Activated naive CD4-positive, alpha-beta T cell treated with anti-CD3 and anti-CD28 coated beads, Interleukin-2, amount 10 ng/mL, durations not matched to agents 7 days and 5 days (primary cell): ENCODE results near the gene SPATA33.
"Not testable (repeated sequence)": the region's sequence is repeated elsewhere in the genome, so short reads cannot be mapped to it uniquely, and the experiment has no call there.

Source experiments
- CTCF ChIA-PET: fragments of 350-600 bp; sonication (Branson Sonifier 250); formaldehyde crosslinking; loops from one replicate; lab custom pipeline; 2021; ENCODE audit warnings: antibody characterized with exemption; lab: Charles Lee
- DNase-seq: peaks from one replicate; pipeline ENCODE4 v3.0.0-alpha.2; 2020
- H3K27ac Mint-ChIP-seq: one replicate; pipeline ENCODE4 v1.8.0; 2021; ENCODE audit warnings: mild to moderate bottlenecking, moderate library complexity, mixed read lengths
- H3K27me3 Mint-ChIP-seq: one replicate; pipeline ENCODE4 v1.8.0; 2021; ENCODE audit warnings: mild to moderate bottlenecking, mixed read lengths
- H3K36me3 Mint-ChIP-seq: one replicate; pipeline ENCODE4 v1.8.0; 2021; ENCODE audit warnings: mixed read lengths
- H3K4me1 Mint-ChIP-seq: one replicate; pipeline ENCODE4 v1.8.0; 2021; ENCODE audit warnings: mixed read lengths
- H3K4me3 Mint-ChIP-seq: one replicate; pipeline ENCODE4 v1.8.0; 2021; ENCODE audit warnings: mild to moderate bottlenecking, moderate library complexity, mixed read lengths
- H3K9me3 Mint-ChIP-seq: one replicate; pipeline ENCODE4 v1.8.0; 2021; ENCODE audit warnings: mixed read lengths

Gene SPATA33

DNA sequence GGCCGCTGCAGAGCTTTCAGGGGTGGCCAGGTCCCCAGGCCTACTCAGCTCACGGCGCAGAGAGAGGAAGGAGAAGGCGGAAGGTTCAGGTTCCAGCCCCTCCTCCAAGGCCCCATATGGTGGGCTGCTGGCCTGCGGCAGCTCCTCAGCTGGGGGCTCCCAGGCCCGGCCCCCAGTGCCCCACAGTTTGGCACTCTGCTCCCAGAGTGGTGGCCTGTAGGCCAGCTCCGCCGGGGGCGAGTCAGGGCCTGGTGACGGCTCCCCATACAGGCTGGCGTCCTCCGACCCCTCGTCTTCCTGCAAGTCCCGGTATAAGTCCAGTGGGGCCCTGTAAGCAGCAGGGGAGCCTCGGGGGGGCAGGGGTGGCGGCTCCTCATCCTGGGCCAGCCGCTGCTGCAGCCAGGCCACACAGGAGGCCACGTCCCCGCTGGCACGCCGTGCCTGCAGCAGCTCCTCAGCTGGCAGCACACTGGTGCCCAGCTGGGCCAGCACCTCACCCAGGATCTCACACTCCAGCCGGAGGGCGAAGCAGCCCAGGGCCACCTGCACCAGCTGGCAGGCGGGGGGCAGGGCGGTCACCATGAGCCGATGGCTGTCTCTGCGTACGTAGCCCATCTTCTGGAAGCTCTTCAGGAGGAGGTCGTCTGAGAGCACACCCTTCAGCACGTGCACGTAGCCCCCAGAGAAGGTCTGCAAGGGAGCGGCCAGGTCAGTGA is 40.1 kb downstream of the SPATA33 start:
- Mint-ChIP-seq H3K27ac (no peak overlapping the region), H3K36me3 (peaks cover 12% of the 10 kb centered on the region), H3K4me3 (no peak overlapping the region), H3K9me3 (no peaks in the 10 kb centered on the region), H3K4me1 (peaks cover 31% of the 10 kb centered on the region), H3K27me3 (no peaks in the 10 kb centered on the region)
- DNase-seq: no peak
- CTCF ChIA-PET: interaction anchor here (1.3 to 4.5 kb wide), 3 partner anchors 9 to 163 kb away, joined by 7 to 45 read pairs (median 18); no protein-coding TSS in a partner anchor

GRCh38 chr16:89698717-89699116 is 41.1 kb downstream of the SPATA33 start:
- H3K27ac Mint-ChIP-seq, H3K4me3 Mint-ChIP-seq, H3K9me3 Mint-ChIP-seq, H3K36me3 Mint-ChIP-seq, H3K27me3 Mint-ChIP-seq, DNase-seq: not testable (repeated sequence)
- CTCF ChIA-PET: interaction anchor here (0.6 to 6.9 kb wide), 8 partner anchors 10 to 162 kb away, joined by 3 to 57 read pairs (median 11); partner anchors contain the start of genes CHMP1A, FANCA and SPATA33
- peaks cover 34% of the 10 kb centered on the region for H3K4me1 Mint-ChIP-seq

DNA sequence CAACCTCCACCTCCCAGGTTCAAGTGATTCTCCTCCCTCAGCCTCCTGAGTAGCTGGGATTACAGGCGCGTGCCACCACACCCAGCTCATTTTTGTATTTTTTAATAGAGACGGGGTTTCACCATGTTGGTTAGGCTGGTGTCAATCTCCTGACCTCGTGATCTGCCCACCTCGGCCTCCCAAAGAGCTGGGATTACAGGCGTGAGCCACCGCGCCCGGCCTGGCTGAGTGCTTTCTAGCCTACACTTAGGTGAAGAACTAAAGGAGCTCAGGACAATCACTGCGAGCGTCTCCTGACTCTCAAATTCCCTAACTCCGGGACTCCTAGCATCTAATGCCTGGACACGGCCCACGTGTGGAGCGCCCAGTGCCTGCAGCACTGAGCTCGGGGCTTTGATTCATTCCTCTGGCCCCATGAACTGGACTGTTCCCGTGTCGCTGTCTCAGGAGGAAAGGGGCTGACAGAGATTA is 42.0 kb downstream of the SPATA33 start:
- H3K9me3 Mint-ChIP-seq, H3K27me3 Mint-ChIP-seq, H3K27ac Mint-ChIP-seq, H3K36me3 Mint-ChIP-seq, DNase-seq: not testable (repeated sequence)
- CTCF ChIA-PET: interaction anchor here (0.6 to 6.9 kb wide), 24 partner anchors 8 to 382 kb away, joined by 3 to 57 read pairs (median 4); partner anchors contain the start of genes CHMP1A, FANCA and SPATA33
- Mint-ChIP-seq H3K4me3 (peak overlapping the region; percentile 77), H3K4me1 (peaks cover 34% of the 10 kb centered on the region)

GRCh38 chr16:89700100-89700648 is 42.5 kb downstream of the SPATA33 start:
- Mint-ChIP-seq H3K4me3 (peak overlapping the region; percentile 77), H3K27me3 (peaks cover 6% of the 10 kb centered on the region), H3K4me1 (peaks cover 34% of the 10 kb centered on the region), H3K36me3 (peaks cover 2% of the 10 kb centered on the region), H3K9me3 (no peaks in the 10 kb centered on the region), H3K27ac (peak overlapping the region; percentile 76)
- peak; percentile 97 for DNase-seq
- CTCF ChIA-PET: interaction anchor here (0.6 to 6.9 kb wide), 30 partner anchors 9 to 382 kb away, joined by 3 to 57 read pairs (median 4); partner anchors contain the start of genes CDK10, CHMP1A, FANCA and SPATA33

GRCh38 chr16:89700649-89701424 is 43.2 kb downstream of the SPATA33 start:
- H3K9me3 Mint-ChIP-seq: no peaks in the 10 kb centered on the region
- H3K4me1 Mint-ChIP-seq: peaks cover 31% of the 10 kb centered on the region
- peaks cover 2% of the 10 kb centered on the region for H3K36me3 Mint-ChIP-seq
- DNase-seq: peak; percentile 74
- CTCF ChIA-PET: interaction anchor here (0.6 to 6.9 kb wide), 30 partner anchors 8 to 381 kb away, joined by 3 to 57 read pairs (median 4); partner anchors contain the start of genes CDK10, CHMP1A and SPATA33
- H3K27ac Mint-ChIP-seq: peak overlapping the region; percentile 89
- H3K4me3 Mint-ChIP-seq: peak overlapping the region; percentile 77
- H3K27me3 Mint-ChIP-seq: peaks cover 6% of the 10 kb centered on the region

- peaks cover 2% of the 10 kb centered on the region for H3K36me3 Mint-ChIP-seq
- no peaks in the 10 kb centered on the region for H3K9me3 Mint-ChIP-seq
- CTCF ChIA-PET: interaction anchor here (0.7 to 6.9 kb wide), 9 partner anchors 13 to 159 kb away, joined by 3 to 57 read pairs (median 4); no protein-coding TSS in a partner anchor
- peaks cover 9% of the 10 kb centered on the region for H3K27me3 Mint-ChIP-seq
- peak; percentile 98 for DNase-seq
- H3K4me3 Mint-ChIP-seq: peak within 1 kb of the TSS; percentile 77
- H3K27ac Mint-ChIP-seq: peak within 1 kb of the TSS; percentile 89
- H3K4me1 Mint-ChIP-seq: peaks cover 29% of the 10 kb centered on the region
Measured at GRCh38 chr16:89701425-89702406, 44.1 kb downstream of the SPATA33 start, which contains the start of gene SPATA2L. Gene SPATA2L (minus strand): TSS chr16:89701705. CDS start chr16:89701232, 473 bp downstream.

DNA sequence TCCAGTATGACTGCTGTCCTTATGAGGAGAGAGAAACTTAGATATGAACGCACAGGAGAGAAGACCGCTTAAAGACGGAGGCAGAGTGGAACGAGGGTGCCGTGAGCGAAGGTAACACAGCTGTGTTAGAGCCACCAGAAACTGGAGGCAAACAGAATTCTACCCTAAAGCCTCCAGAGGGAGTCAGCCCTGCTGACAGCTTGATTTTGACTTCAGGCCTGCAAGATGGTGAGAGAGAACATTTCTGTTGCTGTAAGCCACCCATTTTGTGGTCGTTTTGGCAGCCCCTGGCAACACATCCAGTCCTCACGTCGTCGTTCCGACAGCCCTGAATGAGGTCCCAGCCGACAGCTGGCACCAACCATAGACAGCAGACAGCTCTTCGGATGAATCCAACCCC is 46.6 kb downstream of the SPATA33 start:
- Mint-ChIP-seq H3K27me3 (peaks cover 9% of the 10 kb centered on the region), H3K4me1 (peaks cover 26% of the 10 kb centered on the region), H3K4me3 (no peak overlapping the region), H3K9me3 (no peaks in the 10 kb centered on the region), H3K36me3 (no peaks in the 10 kb centered on the region), H3K27ac (no peak overlapping the region)
- DNase-seq: no peak
- CTCF ChIA-PET: interaction anchor here (0.7 to 6.9 kb wide), 4 partner anchors 20 to 156 kb away, joined by 5 to 57 read pairs (median 12); no protein-coding TSS in a partner anchor

GRCh38 chr16:89705006-89705405 is 47.4 kb downstream of the SPATA33 start:
- Mint-ChIP-seq H3K36me3 (no peaks in the 10 kb centered on the region), H3K4me1 (peaks cover 21% of the 10 kb centered on the region), H3K27ac (no peak overlapping the region), H3K9me3 (no peaks in the 10 kb centered on the region), H3K4me3 (no peak overlapping the region), H3K27me3 (peaks cover 9% of the 10 kb centered on the region)
- no peak for DNase-seq
- CTCF ChIA-PET: interaction anchor here (1.3 to 6.9 kb wide), 6 partner anchors 19 to 205 kb away, joined by 5 to 116 read pairs (median 20); no protein-coding TSS in a partner anchor

- no peak overlapping the region for H3K4me3 Mint-ChIP-seq
- H3K4me1 Mint-ChIP-seq: peaks cover 15% of the 10 kb centered on the region
- no peaks in the 10 kb centered on the region for H3K9me3 Mint-ChIP-seq
- H3K36me3 Mint-ChIP-seq: no peaks in the 10 kb centered on the region
- CTCF ChIA-PET: interaction anchor here (0.6 to 6.0 kb wide), 22 partner anchors 8 to 220 kb away, joined by 3 to 116 read pairs (median 4); partner anchors contain the start of genes FANCA, MC1R and VPS9D1
- no peak overlapping the region for H3K27ac Mint-ChIP-seq
- peaks cover 9% of the 10 kb centered on the region for H3K27me3 Mint-ChIP-seq
- DNase-seq: no peak
Measured at GRCh38 chr16:89706518-89707260, 49.1 kb downstream of the SPATA33 start.

- CTCF ChIA-PET: interaction anchor here (0.7 to 6.0 kb wide), 5 partner anchors 11 to 154 kb away, joined by 3 to 116 read pairs (median 13); partner anchors contain the start of gene VPS9D1
- Mint-ChIP-seq H3K36me3 (no peaks in the 10 kb centered on the region), H3K4me3 (no peak overlapping the region), H3K9me3 (no peaks in the 10 kb centered on the region), H3K27ac (no peak overlapping the region), H3K27me3 (peaks cover 9% of the 10 kb centered on the region), H3K4me1 (peaks cover 14% of the 10 kb centered on the region)
- no peak for DNase-seq
Measured at GRCh38 chr16:89707695-89708094, 50.1 kb downstream of the SPATA33 start.

DNA sequence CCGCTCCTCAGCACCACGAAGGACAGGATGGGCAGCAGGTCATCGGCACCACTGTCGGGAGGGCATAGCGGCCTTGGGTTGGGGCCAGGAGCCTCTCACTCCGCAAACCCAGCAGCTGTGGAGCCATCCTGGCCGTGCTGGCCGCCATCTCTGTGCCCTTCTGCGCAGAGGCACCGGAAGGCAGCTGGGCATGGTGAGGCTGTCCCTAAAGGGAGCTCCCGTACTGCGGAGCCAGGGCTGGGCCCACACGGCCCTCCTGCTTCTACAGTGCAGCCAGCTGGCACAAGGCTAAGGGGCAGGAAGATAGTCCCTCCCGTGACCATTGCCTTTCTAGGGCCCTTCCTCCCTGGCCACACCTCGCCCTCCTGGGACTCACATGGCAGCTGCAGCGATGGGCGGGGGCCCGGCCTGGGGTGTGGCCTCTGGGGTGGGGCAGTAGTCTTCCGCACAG is 50.9 kb downstream of the SPATA33 start:
- peaks cover 9% of the 10 kb centered on the region for H3K27me3 Mint-ChIP-seq
- no peaks in the 10 kb centered on the region for H3K9me3 Mint-ChIP-seq
- no peak for DNase-seq
- H3K27ac Mint-ChIP-seq: no peak overlapping the region
- H3K36me3 Mint-ChIP-seq: no peaks in the 10 kb centered on the region
- no peak overlapping the region for H3K4me3 Mint-ChIP-seq
- CTCF ChIA-PET: interaction anchor here (1.1 to 6.0 kb wide), 5 partner anchors 9 to 153 kb away, joined by 3 to 116 read pairs (median 5); partner anchors contain the start of gene VPS9D1
- H3K4me1 Mint-ChIP-seq: peaks cover 13% of the 10 kb centered on the region

GRCh38 chr16:89709166-89709565 is 51.5 kb downstream of the SPATA33 start:
- peaks cover 13% of the 10 kb centered on the region for H3K4me1 Mint-ChIP-seq
- H3K27me3 Mint-ChIP-seq: peaks cover 6% of the 10 kb centered on the region
- DNase-seq: no peak
- CTCF ChIA-PET: interaction anchor here (0.6 to 6.0 kb wide), 5 partner anchors 9 to 151 kb away, joined by 3 to 116 read pairs (median 4); partner anchors contain the start of gene VPS9D1
- H3K36me3 Mint-ChIP-seq: no peaks in the 10 kb centered on the region
- H3K4me3 Mint-ChIP-seq: no peak overlapping the region
- H3K27ac Mint-ChIP-seq: no peak overlapping the region
- no peaks in the 10 kb centered on the region for H3K9me3 Mint-ChIP-seq
